Cardiac fibroblast (primary cell): Measurements from ENCODE around the gene DCPS.
"Not testable (repeated sequence)": the region's sequence is repeated elsewhere in the genome, so short reads cannot be mapped to it uniquely, and the experiment has no call there.

Source experiments
- DNase-seq, 2 donors: peaks; one replicate each; pipeline versions ENCODE4 v3.0.0 to v3.0.0-alpha.2; 2010; ENCODE audit warnings: low read depth in 2 of 2
- H3K4me3 ChIP-seq, 2 donors: replicated peaks in 1 of 2; 1 replicate in 1 of 2; 2 replicates in 1 of 2; pipeline ENCODE4 v1.5.1; 2011; ENCODE audit warnings: low read depth in 2 of 2, low read length in 2 of 2, mild to moderate bottlenecking in 2 of 2, moderate library complexity in 1 of 2
- TF ChIP-seq, protein P1 (sequence below): IDR thresholded peaks from one replicate; pipeline ENCODE4 v1.5.1; 2011; ENCODE audit warnings: low read depth, mild to moderate bottlenecking, low read length, inconsistent platforms

Gene DCPS

GRCh38 chr11:126383339-126384335 lies 79.8 kb downstream of the DCPS start:
- no peak for DNase-seq
- H3K4me3 ChIP-seq = no peak overlapping the region
- TF ChIP-seq, protein P1, sequence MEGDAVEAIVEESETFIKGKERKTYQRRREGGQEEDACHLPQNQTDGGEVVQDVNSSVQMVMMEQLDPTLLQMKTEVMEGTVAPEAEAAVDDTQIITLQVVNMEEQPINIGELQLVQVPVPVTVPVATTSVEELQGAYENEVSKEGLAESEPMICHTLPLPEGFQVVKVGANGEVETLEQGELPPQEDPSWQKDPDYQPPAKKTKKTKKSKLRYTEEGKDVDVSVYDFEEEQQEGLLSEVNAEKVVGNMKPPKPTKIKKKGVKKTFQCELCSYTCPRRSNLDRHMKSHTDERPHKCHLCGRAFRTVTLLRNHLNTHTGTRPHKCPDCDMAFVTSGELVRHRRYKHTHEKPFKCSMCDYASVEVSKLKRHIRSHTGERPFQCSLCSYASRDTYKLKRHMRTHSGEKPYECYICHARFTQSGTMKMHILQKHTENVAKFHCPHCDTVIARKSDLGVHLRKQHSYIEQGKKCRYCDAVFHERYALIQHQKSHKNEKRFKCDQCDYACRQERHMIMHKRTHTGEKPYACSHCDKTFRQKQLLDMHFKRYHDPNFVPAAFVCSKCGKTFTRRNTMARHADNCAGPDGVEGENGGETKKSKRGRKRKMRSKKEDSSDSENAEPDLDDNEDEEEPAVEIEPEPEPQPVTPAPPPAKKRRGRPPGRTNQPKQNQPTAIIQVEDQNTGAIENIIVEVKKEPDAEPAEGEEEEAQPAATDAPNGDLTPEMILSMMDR = no peak

GRCh38 chr11:126384449-126385070 lies 80.7 kb downstream of the DCPS start:
- TF ChIP-seq, protein P1 = no peak
- DNase-seq = no peak
- H3K4me3 ChIP-seq = no peak overlapping the region

GRCh38 chr11:126385991-126386728 lies 82.3 kb downstream of the DCPS start:
- TF ChIP-seq, protein P1 = no peak
- no peak for DNase-seq
- no peak overlapping the region for H3K4me3 ChIP-seq

DNA sequence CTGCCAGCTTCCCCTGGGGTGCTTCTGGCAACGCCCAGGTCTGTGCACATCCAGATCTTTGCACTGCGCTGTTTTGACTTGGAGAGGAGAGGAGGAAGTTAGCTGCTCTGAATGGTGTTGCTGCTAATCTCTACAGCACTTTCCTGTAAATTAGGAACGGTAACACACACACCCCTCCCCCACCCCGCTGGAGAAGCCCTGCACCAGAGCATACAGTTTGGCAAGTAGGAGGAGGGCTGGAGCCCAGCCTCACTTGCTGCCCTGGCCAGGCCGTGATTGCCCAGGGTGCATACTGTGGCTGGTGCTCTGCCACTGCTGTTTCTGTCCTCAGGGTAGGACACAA lies 82.8 kb downstream of the DCPS start:
- not testable (repeated sequence) for H3K4me3 ChIP-seq
- DNase-seq = peak in 1 of 2 donors; percentile 34

DNA sequence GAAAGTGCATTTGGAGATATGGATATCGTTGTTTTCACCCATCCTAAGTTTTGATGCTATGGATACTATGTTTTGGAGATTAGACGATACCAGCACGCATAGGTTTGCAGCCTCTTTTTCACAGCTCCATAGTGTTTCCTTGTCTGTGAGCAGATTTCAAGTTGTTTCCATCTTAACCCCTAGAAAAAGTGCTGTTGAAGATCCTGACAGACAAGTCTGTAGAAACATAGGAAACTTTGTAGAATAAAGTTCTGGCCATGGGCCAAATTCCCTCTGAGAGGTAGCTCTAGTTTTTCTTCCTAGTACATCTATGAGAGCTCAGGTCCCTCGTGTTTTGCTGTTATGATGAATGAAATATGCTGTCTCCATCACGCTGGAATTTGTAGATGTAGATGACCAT lies 84.0 kb downstream of the DCPS start:
- H3K4me3 ChIP-seq = no peak overlapping the region
- TF ChIP-seq, protein P1 = no peak
- no peak for DNase-seq

- H3K4me3 ChIP-seq = no peak overlapping the region
- peak in 1 of 2 donors; percentile 17 for DNase-seq
- TF ChIP-seq, protein P1 = no peak
Measured at GRCh38 chr11:126390272-126390867, 86.5 kb downstream of the DCPS start.
